ENCODE results near the gene CNTNAP1. TPM values are rescaled to one million over a fixed set of nuclear protein-coding genes. Genes with fewer than 3 reads are reported as not detected.
"Not testable (repeated sequence)": the region's sequence is repeated elsewhere in the genome, so short reads cannot be mapped to it uniquely, and the experiment has no call there.

CNTNAP1 gene
- total and polyA plus RNA-seq, 3 donors from 2014 or later: 6.0 to 10.3 (median 9.0) TPM

DNA sequence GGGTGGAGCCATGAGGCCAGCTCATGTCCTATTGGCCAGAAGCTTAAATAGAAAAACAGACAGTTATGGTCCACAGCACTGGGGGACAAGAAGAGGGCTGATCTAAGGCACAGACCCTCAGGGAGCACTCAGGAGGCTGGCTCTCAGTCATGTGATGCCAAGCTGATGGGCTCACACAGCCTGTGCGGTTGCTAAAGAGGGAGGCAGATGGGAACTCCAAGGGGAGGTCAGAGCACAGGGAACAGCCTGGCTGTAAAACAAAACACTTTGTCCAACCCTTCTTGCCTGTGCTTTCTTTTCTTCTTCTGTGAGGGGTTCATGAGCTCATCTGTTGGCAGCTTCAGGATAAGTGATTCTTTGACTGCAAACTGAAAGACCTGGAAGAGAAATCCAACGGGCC lies 27.2 kb downstream of the CNTNAP1 start:
- H3K27ac ChIP-seq: no peak overlapping the region
- no peaks in the 10 kb centered on the region for H3K9me3 ChIP-seq
- 73 to 75% methylated on average over 2 of the region's 2 CpGs for WGBS, 2 donors
- TF ChIP-seq CTCF (IDR thresholded peaks at IDR 0.05): no peak
- no peak for TF ChIP-seq POLR2A (IDR thresholded peaks at IDR 0.05)
- H3K36me3 ChIP-seq (ENCODE audit: low read depth, missing control alignments): no peaks in the 10 kb centered on the region
- intact Hi-C loops (cut with DNase I; ENCODE audit: low total_unique reads): no loop called here
- DNase-seq: no peak
- H3K4me3 ChIP-seq: no peak overlapping the region
- H3K27me3 ChIP-seq: no peaks in the 10 kb centered on the region
- H3K4me1 ChIP-seq: peaks cover 3% of the 10 kb centered on the region

DNA sequence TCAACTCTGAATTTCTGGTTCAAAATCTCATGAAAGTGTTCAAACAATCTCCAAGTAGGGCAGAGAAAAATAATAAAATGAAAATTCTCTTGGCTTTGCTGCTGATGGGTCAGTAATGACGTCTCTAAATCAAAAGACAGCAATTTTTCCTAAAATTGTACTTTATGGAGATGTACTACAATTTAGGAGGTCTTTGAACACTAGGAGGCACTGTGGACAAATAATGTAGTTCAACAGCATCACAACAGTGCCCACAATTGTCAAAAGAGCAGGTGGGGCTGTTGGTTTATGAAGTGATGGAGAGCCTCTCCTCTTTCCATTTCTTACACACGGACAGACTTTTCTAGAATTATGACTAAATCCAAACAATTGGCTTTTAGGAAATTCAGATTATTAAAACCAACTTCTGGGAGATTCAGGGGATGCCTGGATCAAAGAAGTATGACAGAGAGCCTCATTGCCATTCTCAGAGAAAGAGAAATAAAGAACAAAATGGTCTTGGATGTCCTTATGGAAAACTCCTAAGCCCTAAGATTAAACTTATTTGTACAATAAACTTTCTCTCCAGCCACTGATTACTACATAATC lies 38.8 kb downstream of the CNTNAP1 start:
- Histone ChIP-seq H3K36me3 (ENCODE audit: low read depth, missing control alignments) (no peaks in the 10 kb centered on the region), H3K27ac (no peak overlapping the region), H3K4me1 (no peaks in the 10 kb centered on the region), H3K27me3 (no peaks in the 10 kb centered on the region), H3K9me3 (no peaks in the 10 kb centered on the region), H3K4me3 (no peak overlapping the region)
- TF ChIP-seq POLR2A (IDR thresholded peaks at IDR 0.05) (no peak), CTCF (IDR thresholded peaks at IDR 0.05) (peak; percentile 48 to 77 (median 72))
- intact Hi-C loops (cut with DNase I; ENCODE audit: low total_unique reads): loop anchor here (5.0 to 10.0 kb wide), 2 partner anchors 41 to 104 kb away; partner anchors contain the start of genes BECN1 and RAMP2
- WGBS, 2 donors: 19 to 42% methylated on average over 2 of the region's 2 CpGs
- DNase-seq: no peak

DNA sequence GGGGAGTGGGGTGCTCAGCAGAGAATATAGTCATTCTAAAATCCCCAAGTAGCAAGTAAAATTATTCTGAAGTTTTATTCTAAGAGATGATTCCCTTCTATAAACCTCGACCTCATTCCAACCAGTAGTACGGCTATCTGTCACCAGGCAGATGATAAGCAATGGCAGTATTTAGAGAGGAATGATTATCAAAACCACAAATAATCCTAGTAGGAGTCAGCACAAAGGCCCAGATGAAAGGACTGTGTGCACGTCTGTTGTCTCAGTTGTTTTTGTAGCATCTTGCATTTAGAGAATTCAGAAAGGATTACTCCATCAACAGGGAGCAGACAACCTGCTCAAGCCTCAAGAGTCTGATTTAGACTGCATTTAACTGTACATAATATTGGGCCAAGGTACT lies 41.3 kb downstream of the CNTNAP1 start:
- intact Hi-C loops (cut with DNase I; ENCODE audit: low total_unique reads): loop anchor here (5.0 to 10.0 kb wide), 2 partner anchors 39 to 101 kb away; partner anchors contain the start of genes BECN1 and RAMP2
- WGBS, 2 donors: 78 to 84% methylated on average over 3 of the region's 3 CpGs

DNA sequence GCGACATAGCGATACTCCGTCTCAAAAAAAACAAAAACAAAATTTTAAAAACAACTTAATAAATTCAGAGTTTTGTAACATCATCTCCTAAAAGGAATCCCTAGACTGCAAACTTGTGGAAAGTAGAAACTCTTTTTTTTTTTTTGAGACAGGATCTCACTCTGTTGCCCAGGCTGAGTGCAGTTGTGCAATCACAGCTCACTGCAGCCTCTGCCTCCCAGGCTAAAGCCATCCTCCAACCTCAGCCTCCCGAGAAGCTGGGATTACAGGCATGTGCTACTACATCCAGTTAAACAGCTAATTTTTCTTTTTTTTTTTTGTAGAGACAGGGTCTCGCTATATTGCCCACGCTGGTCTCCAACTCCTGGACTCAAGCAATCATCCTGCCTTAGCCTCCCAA lies 42.8 kb downstream of the CNTNAP1 start:
- TF ChIP-seq CTCF (IDR thresholded peaks at IDR 0.05) (no peak), POLR2A (IDR thresholded peaks at IDR 0.05) (no peak)
- Histone ChIP-seq H3K27me3 (no peaks in the 10 kb centered on the region), H3K4me3 (no peak overlapping the region), H3K27ac (no peak overlapping the region), H3K36me3 (ENCODE audit: low read depth, missing control alignments) (no peaks in the 10 kb centered on the region), H3K9me3 (no peaks in the 10 kb centered on the region), H3K4me1 (no peaks in the 10 kb centered on the region)
- 94 to 95% methylated on average over 6 of the region's 6 CpGs for WGBS, 2 donors
- DNase-seq: no peak
- intact Hi-C loops (cut with DNase I; ENCODE audit: low total_unique reads): loop anchor here (10.0 kb wide), 1 partner anchor 100 kb away; the partner anchor contains the start of gene BECN1

More for the DNA sequence above, 41.3 kb downstream of the CNTNAP1 start:
- Histone ChIP-seq H3K36me3 (ENCODE audit: low read depth, missing control alignments) (no peaks in the 10 kb centered on the region), H3K4me1 (no peaks in the 10 kb centered on the region), H3K9me3 (no peaks in the 10 kb centered on the region), H3K4me3 (no peak overlapping the region), H3K27ac (no peak overlapping the region), H3K27me3 (no peaks in the 10 kb centered on the region)
- TF ChIP-seq CTCF (IDR thresholded peaks at IDR 0.05) (no peak), POLR2A (IDR thresholded peaks at IDR 0.05) (no peak)
- no peak for DNase-seq

GRCh38 chr17:42740699-42741098 lies 58.4 kb downstream of the CNTNAP1 start:
- TF ChIP-seq POLR2A (IDR thresholded peaks at IDR 0.05): no peak
- no peak for TF ChIP-seq CTCF (IDR thresholded peaks at IDR 0.05)
- no peak for DNase-seq
- WGBS, 2 donors: 75 to 95% methylated on average over 1 of the region's 1 CpG
- no peaks in the 10 kb centered on the region for H3K36me3 ChIP-seq (ENCODE audit: low read depth, missing control alignments)
- H3K27ac ChIP-seq: no peak overlapping the region
- H3K27me3 ChIP-seq: no peaks in the 10 kb centered on the region
- no peak overlapping the region for H3K4me3 ChIP-seq
- no peaks in the 10 kb centered on the region for H3K9me3 ChIP-seq
- intact Hi-C loops (cut with DNase I; ENCODE audit: low total_unique reads): no loop called here
- peaks cover 8% of the 10 kb centered on the region for H3K4me1 ChIP-seq

GRCh38 chr17:42742916-42743315 lies 60.6 kb downstream of the CNTNAP1 start:
- DNase-seq; H3K4me3 ChIP-seq; H3K27me3 ChIP-seq; H3K4me1 ChIP-seq; H3K9me3 ChIP-seq; H3K27ac ChIP-seq; H3K36me3 ChIP-seq (ENCODE audit: low read depth, missing control alignments); intact Hi-C loops (cut with DNase I; ENCODE audit: low total_unique reads): not testable (repeated sequence)
- 87 to 95% methylated on average over 11 of the region's 11 CpGs for WGBS, 2 donors
